GM19240 (cell line): ENCODE data around the gene PRXL2B.

ENCODE experiments used
- DNase-seq: peaks from one replicate; pipeline ENCODE4 v3.0.0; 2011; ENCODE audit warnings: low spot score; ENCODE audit not compliant: insufficient read length

Gene PRXL2B

DNA sequence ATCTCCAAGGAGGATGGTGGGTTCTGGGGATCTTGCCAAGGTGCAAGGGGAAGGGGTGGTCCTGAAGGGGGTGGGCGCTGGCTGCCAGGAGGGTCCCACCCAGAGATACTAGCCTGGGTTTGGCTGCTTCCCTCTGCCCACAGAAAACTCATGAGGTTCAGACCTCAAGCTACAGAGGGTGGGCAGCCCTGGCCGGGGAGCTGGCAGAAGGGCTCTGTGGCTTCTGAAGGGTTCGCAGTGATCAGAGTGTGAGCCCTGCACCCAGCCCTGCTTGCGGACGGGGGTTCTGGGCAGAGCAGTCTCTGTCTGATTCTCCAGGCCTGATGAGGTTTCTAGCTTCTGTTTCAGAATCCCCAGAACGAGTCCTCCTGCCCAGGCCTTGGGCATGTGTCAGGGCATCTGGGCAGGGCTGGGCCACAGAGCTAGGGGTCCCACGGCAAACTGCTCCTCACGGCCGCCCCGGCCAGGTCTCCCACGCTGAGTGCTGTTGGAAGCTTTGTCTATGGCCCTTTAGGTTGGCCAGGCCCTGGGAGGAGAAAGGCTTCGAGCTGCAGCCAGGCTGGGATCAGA lies 46.9 kb downstream of the PRXL2B start:
- no peak for DNase-seq

DNA sequence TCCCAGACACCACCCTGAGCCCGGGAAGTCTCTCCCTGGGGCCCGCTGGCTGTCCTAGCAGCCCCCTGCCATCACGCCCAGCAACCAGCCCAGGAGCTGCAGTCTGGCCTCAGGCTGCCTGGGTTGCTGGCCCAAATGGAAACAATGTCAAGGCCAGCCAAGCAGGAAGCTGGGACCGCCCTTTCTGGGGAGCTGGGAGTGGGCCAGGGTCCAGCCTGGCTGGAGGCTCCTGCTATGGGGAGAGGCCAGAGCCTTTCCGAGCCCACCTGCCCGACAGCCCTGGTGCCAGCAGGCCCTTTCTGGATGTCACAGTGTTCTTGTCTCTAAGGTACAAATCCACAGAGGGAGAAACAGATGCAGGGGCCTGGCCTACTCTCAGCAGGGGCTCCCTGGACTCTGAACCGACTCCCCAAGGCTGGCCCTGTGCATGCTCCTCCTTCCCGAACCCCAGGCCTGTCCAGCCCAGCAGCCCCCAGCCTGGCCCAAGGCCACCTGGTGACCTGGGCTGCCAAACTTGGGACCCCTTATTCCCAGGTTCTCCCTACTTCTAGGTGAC lies 47.4 kb downstream of the PRXL2B start:
- DNase-seq = no peak

DNA sequence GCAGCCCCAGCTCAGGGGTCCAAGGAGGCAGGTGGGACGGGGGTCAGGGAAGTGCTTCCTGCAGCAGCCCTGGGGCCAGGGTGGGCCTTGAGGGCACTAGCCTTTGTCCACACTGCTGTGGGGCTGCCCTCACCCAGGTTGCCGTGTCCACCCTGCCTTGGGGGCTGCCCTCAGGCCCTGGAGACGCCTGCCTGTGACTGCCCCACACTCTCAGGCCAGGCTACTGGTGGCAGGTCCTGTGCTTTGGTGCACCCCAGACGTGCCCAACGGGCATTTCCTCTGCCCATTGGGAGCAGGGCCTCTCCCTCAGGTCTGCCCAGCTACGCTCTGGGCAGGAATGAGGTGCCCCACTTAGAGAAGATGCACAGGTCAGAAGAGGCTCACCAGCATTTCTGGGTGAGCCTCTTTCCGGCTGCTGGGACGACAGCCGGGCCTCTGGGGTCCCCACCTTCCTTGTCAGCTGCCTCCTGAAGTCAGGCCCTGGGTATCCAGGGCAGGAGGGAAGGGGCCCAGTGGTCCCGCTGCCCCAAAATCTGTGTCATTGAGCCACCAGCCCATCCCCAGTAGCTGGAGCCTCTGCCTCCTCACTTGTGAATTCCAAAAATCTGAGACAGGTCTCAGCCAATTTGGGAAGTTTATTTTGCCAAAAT lies 48.9 kb downstream of the PRXL2B start:
- no peak for DNase-seq

DNA sequence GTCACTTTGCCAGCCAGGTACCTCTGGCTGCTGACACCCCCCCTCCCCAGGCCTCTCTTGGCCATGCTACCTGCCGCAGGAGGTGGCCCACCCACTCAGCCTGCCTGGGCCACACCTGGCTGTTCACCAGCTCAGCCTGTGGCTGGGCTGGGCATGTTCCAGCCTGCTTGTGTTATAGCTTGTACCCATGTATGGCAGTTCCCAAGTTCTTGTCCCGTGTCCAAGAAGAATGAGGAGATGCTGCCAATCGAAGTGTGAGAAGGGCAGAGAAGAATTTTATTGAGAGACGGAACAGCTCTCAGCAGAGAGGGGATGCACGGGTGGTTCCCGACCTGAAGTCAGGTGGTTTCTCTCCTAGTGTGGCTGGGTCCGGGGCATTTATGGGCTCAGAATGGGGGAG lies 50.2 kb downstream of the PRXL2B start:
- DNase-seq = no peak

DNA sequence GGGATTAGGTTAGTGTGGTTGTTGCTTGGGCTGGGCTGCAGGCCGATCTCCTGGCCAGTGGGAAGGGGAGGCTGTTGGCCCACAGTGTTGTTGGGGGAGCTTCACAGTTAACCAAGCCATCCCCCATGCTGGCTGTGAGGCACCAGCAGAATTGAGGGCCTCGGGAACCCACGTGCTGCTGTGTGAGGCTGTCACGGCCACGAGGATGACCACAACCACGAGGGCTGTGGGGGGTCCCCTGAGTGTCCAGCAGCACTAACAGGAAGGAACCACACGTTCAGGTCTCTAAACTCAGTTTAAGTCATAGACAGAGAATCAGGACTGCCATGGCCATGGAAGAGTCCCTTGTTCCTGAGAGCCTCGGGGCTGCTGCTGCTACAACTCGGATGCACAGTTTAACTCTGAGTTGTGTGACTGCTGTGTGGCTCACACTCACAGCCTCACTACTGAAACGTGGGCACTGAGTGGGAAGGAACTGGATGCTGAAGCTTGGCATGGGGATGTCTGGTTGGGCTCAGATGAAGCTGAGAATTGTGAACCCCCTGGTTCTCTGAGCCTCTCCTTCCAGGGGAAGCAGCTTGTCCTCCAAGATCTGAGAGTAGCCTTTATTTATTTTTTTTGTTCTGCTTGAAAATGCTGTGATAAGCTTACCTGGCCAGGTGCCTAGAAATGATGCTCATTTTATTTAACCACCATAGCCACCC lies 51.0 kb downstream of the PRXL2B start:
- no peak for DNase-seq

DNA sequence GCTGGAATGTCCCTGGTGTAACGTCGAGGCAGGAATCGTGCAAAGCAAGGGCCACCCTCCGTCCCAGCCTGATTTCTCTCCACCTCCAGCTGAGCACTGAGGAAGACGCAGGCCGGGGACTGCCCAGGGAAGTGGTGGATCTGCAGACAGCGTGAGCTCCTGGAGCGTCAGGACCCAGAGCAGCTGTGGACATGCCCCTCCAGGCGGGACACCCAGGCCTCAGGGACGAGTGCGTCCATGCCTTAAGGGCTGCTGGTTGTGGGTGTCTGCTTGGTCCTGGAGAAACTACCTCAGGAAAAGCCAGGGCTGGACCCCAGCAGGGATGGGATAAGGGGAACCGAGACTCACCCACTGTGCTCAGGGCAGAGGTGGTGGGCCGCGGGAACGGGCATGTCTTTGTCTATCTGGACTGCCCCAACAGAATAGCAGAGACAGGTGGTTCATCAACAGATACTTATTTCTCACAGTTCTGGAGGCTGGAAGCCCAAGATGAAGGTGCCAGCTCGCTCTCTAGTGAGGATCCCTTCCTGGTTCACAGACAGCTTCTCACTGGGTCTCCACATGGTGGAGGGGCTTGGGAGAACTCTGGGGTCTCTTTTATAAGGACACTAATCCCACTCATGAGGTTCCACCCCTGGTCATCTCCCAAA lies 52.0 kb downstream of the PRXL2B start:
- no peak for DNase-seq

DNA sequence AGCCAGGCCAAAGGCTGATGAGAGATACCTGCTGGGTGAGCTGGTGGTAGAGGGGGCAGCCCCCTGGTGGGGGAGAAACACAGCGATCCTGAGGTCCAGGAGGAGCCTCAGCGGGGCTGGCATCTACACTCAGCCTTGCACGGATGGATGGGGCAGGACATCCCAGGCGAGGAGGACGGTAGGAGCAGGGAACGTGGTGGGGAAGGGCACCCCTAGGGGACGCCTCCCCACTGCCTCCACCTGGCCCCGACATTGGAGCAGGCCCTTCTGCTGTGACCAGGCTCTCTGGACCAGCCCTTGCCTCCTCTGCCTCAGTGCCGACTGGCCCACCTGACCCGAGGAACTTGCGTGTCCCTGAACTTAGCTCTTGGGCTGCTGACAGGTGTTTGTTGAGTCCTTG lies 52.6 kb downstream of the PRXL2B start:
- no peak for DNase-seq

DNA sequence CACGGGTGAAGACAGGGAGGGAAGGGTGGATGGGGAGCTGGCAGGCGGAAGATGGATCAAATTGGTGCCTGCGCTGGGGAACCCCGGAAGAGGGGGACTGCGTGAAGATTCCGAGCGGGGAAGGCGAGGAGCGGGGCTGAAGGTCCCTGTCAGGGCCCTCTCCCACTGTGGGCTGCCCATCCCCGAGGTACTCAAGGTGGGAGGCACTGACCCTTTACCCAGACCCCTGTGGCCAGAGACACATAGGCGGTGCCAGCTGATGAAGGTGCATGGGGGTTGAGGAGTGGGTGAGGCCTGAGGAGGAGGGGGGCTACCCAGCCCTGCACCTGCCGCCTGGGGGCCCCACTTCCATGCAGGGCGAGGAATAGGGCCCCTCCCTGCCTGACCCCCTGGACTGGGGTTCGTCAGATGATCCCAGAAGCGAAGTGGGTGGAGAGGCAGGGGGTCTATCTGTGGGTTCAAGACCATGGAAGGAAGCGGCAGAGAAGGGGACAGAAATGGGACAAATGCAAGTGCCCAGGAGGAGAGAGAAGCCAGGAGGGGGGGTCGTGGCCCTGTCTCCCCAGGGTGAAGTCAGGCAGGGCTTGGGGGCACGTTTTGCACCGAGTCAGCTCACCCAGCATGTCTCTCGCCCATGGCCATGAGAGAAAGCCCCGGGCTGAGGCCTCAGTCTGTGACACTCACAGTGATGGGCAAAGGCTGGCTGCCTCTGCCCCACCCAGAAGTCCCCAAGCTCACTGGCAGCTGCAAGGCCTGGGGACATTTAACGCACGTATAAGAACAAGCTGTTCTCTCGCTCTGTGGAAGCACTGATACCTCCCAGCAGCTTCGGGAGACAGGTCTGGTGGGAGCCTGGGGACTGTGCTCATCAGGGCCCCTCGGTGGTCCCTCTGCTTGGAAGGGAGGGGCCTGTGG lies 53.3 kb downstream of the PRXL2B start:
- DNase-seq = no peak

DNA sequence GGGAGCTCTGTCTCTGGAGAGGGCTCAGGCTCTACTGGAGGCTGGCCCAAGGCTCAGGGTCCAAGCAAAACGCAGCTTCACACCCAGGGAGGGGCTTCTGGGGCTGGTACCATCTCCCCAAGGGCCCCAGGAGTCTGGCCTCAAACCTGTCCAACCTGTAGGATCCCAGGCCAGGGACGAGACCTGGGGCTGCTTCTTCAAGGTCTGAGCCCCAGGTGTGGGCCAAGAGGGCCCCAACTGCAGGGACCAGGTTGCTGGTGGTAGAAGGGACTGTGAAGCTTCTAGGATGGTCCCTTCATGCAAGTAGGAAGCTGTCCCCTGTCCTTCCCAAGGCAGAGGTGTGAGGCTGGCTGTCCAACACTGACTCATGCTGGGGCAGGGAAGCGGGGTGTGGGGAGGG lies 54.0 kb downstream of the PRXL2B start:
- no peak for DNase-seq
